GM19395 (cell line): ENCODE measurements around the gene RASA4.
"Not testable (repeated sequence)": the region's sequence is repeated elsewhere in the genome, so short reads cannot be mapped to it uniquely, and the experiment has no call there.

Experiments used
- ATAC-seq: cut with Tn5 transposase; IDR thresholded peaks from one replicate; pipeline ENCODE4 v1.9.1; 2021; ENCODE audit warnings: mild to moderate bottlenecking, moderate library complexity; ENCODE audit not compliant: unreplicated experiment

RASA4 gene

GRCh38 chr7:102545288-102545687, 71.3 kb downstream of the RASA4 start:
- not testable (repeated sequence) for ATAC-seq

GRCh38 chr7:102544372-102544771, 72.2 kb downstream of the RASA4 start:
- ATAC-seq = not testable (repeated sequence)

- ATAC-seq = not testable (repeated sequence)
Observed at GRCh38 chr7:102543596-102543995, 73.0 kb downstream of the RASA4 start, which contains the start of gene UPK3BL2. TSS of gene UPK3BL2 (minus strand) at chr7:102543696. CDS start at chr7:102543636, 60 bp downstream.

- not testable (repeated sequence) for ATAC-seq
Observed at GRCh38 chr7:102542771-102543170, 73.8 kb downstream of the RASA4 start.

- ATAC-seq = not testable (repeated sequence)
Observed at GRCh38 chr7:102542083-102542482, 74.5 kb downstream of the RASA4 start.

GRCh38 chr7:102540604-102541003, 76.0 kb downstream of the RASA4 start:
- ATAC-seq = not testable (repeated sequence)

GRCh38 chr7:102535062-102535615, 81.4 kb downstream of the RASA4 start:
- not testable (repeated sequence) for ATAC-seq

GRCh38 chr7:102532127-102532526, 84.4 kb downstream of the RASA4 start:
- not testable (repeated sequence) for ATAC-seq

- not testable (repeated sequence) for ATAC-seq
Observed at GRCh38 chr7:102531583-102531982, 85.0 kb downstream of the RASA4 start.

GRCh38 chr7:102527822-102528793, 88.4 kb downstream of the RASA4 start:
- not testable (repeated sequence) for ATAC-seq

- not testable (repeated sequence) for ATAC-seq
Observed at GRCh38 chr7:102527182-102527581, 89.4 kb downstream of the RASA4 start.

- not testable (repeated sequence) for ATAC-seq
Observed at GRCh38 chr7:102524803-102525202, 91.8 kb downstream of the RASA4 start.
